GM12878 (cell line): ENCODE results near the gene FBXO7. TPM values are rescaled to one million over a fixed set of nuclear protein-coding genes. Genes with fewer than 3 reads are reported as not detected.

ENCODE experiments used
- ATAC-seq: fragments of 200-7000 bp; cut with Tn5 transposase; 3 replicates; pipeline ENCODE4 v1.9.1; 2020; ENCODE audit warnings: mild to moderate bottlenecking, moderate library complexity
- BruUV-seq: library from RNA; stranded (reverse); fragments of 400-500 nt; replicated peaks from 2 replicates; lab custom pipeline; 2021; lab: Mats Ljungman, UMichigan
- CTCF ChIA-PET: fragments of 300-600 bp; sonication (Branson Sonifier 250); formaldehyde crosslinking; extraction: SDS; loops from one replicate; lab custom pipeline; 2021; ENCODE audit warnings: inconsistent platforms; lab: Yijun Ruan, JAX
- POLR2A ChIA-PET: fragments of 350-600 bp; formaldehyde crosslinking; extraction: SDS; loops from one replicate; lab custom pipeline; 2021; ENCODE audit warnings: inconsistent platforms; lab: Charles Lee
- RAD21 ChIA-PET: fragments of 300-600 bp; sonication (Branson Sonifier 250); formaldehyde crosslinking; loops from one replicate; lab custom pipeline; 2023; ENCODE audit warnings: antibody characterized with exemption; ENCODE audit not compliant: unreplicated experiment; lab: Charles Lee
- SMC1A ChIA-PET: fragments of 300-600 bp; sonication (Branson Sonifier 250); formaldehyde crosslinking; loops from one replicate; lab custom pipeline; 2023; ENCODE audit not compliant: unreplicated experiment, uncharacterized antibody; lab: Charles Lee
- DNase-seq: peaks from one replicate; pipeline ENCODE4 v3.0.0-alpha.2; 2011; ENCODE audit warnings: low read depth, low spot score
- FAIRE-seq: peaks from 3 replicates; lab custom pipeline; 2011; peaks lifted over from hg19 to GRCh38; lab: Jason Lieb, UNC
- H2AFZ ChIP-seq: 2 replicates; pipeline ENCODE4 v1.6.0; 2011; ENCODE audit warnings: low read depth, low read length, control low read depth; ENCODE audit not compliant: control insufficient read depth
- H3K27ac ChIP-seq: 2 replicates; pipeline ENCODE4 v1.5.1; 2011; ENCODE audit warnings: control low read depth; ENCODE audit not compliant: control insufficient read depth, insufficient read depth
- H3K27me3 ChIP-seq, 2 experiments: replicated peaks in 1 of 2; 2 replicates each; pipeline versions ENCODE4 v1.6.0 to v1.6.1; 2011; ENCODE audit warnings: low read length in 1 of 2; ENCODE audit not compliant: control insufficient read depth in 2 of 2, insufficient read depth in 2 of 2
- H3K36me3 ChIP-seq, 2 experiments: 2 replicates each; pipeline ENCODE4 v1.5.1; 2011; ENCODE audit warnings: low read length in 1 of 2; ENCODE audit not compliant: control insufficient read depth in 2 of 2, insufficient read depth in 2 of 2
- H3K4me1 ChIP-seq: 2 replicates; pipeline ENCODE4 v1.6.1; 2011; ENCODE audit warnings: mild to moderate bottlenecking, low read length, moderate library complexity, mixed read lengths; ENCODE audit not compliant: control insufficient read depth, insufficient read depth
- H3K4me2 ChIP-seq: 2 replicates; pipeline ENCODE4 v1.6.0; 2011; ENCODE audit warnings: control low read depth; ENCODE audit not compliant: control insufficient read depth, insufficient read depth
- H3K4me3 ChIP-seq: fragments of 200-600 bp; sonication (generic); 2 replicates; pipeline ENCODE4 v1.5.1; 2016
- H3K79me2 ChIP-seq: 2 replicates; pipeline ENCODE4 v1.6.0; 2011; ENCODE audit warnings: low read length; ENCODE audit not compliant: control insufficient read depth, insufficient read depth
- H3K9ac ChIP-seq: 2 replicates; pipeline ENCODE4 v1.8.0; 2011; ENCODE audit warnings: low read length, control low read depth, mixed read lengths; ENCODE audit not compliant: control insufficient read depth, insufficient read depth
- H3K9me3 ChIP-seq: replicated peaks from 3 replicates; pipeline ENCODE4 v1.5.1; 2011; ENCODE audit warnings: mild to moderate bottlenecking, low read length; ENCODE audit not compliant: control insufficient read depth, insufficient read depth
- H4K20me1 ChIP-seq: 2 replicates; pipeline ENCODE4 v1.6.0; 2011; ENCODE audit not compliant: control insufficient read depth, insufficient read depth
- CEBPB ChIP-seq, 2 experiments: fragments of 150-350 bp in 1 of 2; IDR thresholded peaks; 2 replicates each; pipeline ENCODE4 v1.6.1; 2012 to 2014; ENCODE audit warnings: low read depth in 2 of 2, low read length in 2 of 2, borderline replicate concordance in 1 of 2, inconsistent platforms in 1 of 2
- MEF2A ChIP-seq: IDR thresholded peaks from 2 replicates; pipeline ENCODE4 v1.6.1; 2011; ENCODE audit warnings: low read depth, mild to moderate bottlenecking, low read length, moderate library complexity; ENCODE audit not compliant: insufficient read depth
- MXI1 ChIP-seq: fragments of 150-350 bp; IDR thresholded peaks from 2 replicates; pipeline ENCODE4 v1.6.1; 2011; ENCODE audit warnings: low read depth, mild to moderate bottlenecking, inconsistent platforms, low read length, improper control_type of control experiment
- NFXL1 ChIP-seq: fragments of 450-650 bp; IDR thresholded peaks from 2 replicates; pipeline ENCODE4 v1.6.1; 2017; ENCODE audit warnings: antibody characterized with exemption, mild to moderate bottlenecking, borderline replicate concordance
- POU2F2 ChIP-seq: IDR thresholded peaks from 3 replicates; pipeline ENCODE4 v1.6.1; 2011; ENCODE audit warnings: low read depth, mild to moderate bottlenecking, low read length, borderline replicate concordance
- RAD21 ChIP-seq: IDR thresholded peaks from 2 replicates; pipeline ENCODE4 v1.6.1; 2011; ENCODE audit warnings: mild to moderate bottlenecking, low read depth, low read length, moderate library complexity; ENCODE audit not compliant: insufficient read depth
- SMARCA5 ChIP-seq: fragments of 450-650 bp; IDR thresholded peaks from 2 replicates; pipeline ENCODE4 v1.6.1; 2017; ENCODE audit warnings: mild to moderate bottlenecking
- STAT1 ChIP-seq: fragments of 450-650 bp; conservative IDR thresholded peaks from 2 replicates; pipeline ENCODE4 v1.6.1; 2014; ENCODE audit warnings: antibody characterized with exemption, mild to moderate bottlenecking
- TARDBP ChIP-seq: IDR thresholded peaks from 2 replicates; pipeline ENCODE4 v1.6.1; 2016; ENCODE audit warnings: borderline replicate concordance
- WGBS: methylation state at CpG from one replicate; pipeline ENCODE4 v1.1.6; 2016; ENCODE audit warnings: low lambda C conversion rate; ENCODE audit not compliant: insufficient replicate concordance, insufficient coverage; ENCODE audit errors: missing lambda C conversion rate; 5-methylcytosine and 5-hydroxymethylcytosine counted together
- in situ Hi-C: fragments of 300-500 bp; cut with MboI; formaldehyde crosslinking; loops from 9 replicates; pipeline ENCODE4 v1.14.3; 2018; ENCODE audit warnings: mixed read lengths
- intact Hi-C: fragments of 100-400 bp; cut with micrococcal nuclease; formaldehyde crosslinking; loops from one replicate; pipeline ENCODE4 v1.14.2; 2022; ENCODE audit not compliant: unreplicated experiment
- polyA plus RNA-seq, 11 experiments: library from polyadenylated mRNA; depleted of rRNA in 4 of 11; unstranded in 6 of 11; stranded (reverse) in 5 of 11; fragments of >200 nt; fragmentation: Nextera tagmentation in 4 of 11; fragmentation: Illumina TruSeq in 1 of 11; extraction: Ambion mirVana in 4 of 11; extraction: Trizol in 1 of 11; gene quantifications; 1 replicate in 1 of 11; 2 replicates in 10 of 11; pipeline versions ENCODE4 v1.2.1 to v1.2.3, GENCODE V29; 2011 to 2016; ENCODE audit warnings: inconsistent platforms in 2 of 11, missing spikeins in 2 of 11, low read depth in 1 of 11
- total RNA-seq, 4 experiments: library from RNA; depleted of rRNA in 3 of 4; stranded (reverse); fragments of >200 nt in 3 of 4; fragmentation: Illumina TruSeq in 1 of 4; extraction: Trizol in 1 of 4; gene quantifications; 2 replicates each; pipeline versions ENCODE4 v1.2.1 to v1.2.3, GENCODE V29; 2013 to 2021
- TF ChIP-seq, protein P1 (sequence below): IDR thresholded peaks from 2 replicates; pipeline ENCODE4 v1.6.1; 2011; ENCODE audit warnings: borderline replicate concordance, low read depth, mild to moderate bottlenecking, moderate library complexity, mixed read lengths, low read length; ENCODE audit not compliant: insufficient read depth; ENCODE audit errors: extremely low read length
- TF ChIP-seq, protein P2 (sequence below): fragments of 150-350 bp; IDR thresholded peaks from 2 replicates; pipeline ENCODE4 v1.6.1; 2016; ENCODE audit warnings: low read depth, low read length

Gene FBXO7
- total and polyA plus RNA-seq, 10 of the 15 experiments (the other 5 are each of a cell fraction or from before 2014, with no cell fraction given): 37.3 to 192 (median 110) TPM

DNA sequence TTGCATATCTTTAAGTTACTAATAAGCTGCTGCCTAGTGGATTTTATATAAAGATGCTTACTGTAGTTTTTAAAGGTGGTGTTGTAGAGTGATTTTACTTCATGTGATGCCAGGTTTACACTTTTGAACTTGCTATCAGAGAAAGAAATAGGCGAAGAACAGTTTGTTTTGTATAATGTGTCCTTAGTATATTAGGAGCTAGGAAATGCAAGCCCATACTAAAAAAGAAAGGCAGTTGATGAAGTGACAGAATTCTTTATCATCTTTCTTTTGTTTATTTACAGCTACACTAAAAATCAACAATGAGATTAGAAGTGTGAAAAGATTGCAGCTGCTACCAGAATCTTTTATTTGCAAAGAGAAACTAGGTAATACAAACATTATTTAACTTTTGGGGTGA lies 12.8 kb downstream of the FBXO7 start:
- no peak for DNase-seq
- H2AFZ ChIP-seq: no peak overlapping the region
- peaks cover 9% of the 10 kb centered on the region; the same call in 1 of the 2 replicates for H3K4me1 ChIP-seq
- RAD21 ChIA-PET: no interaction called here
- no peaks in the 10 kb centered on the region for H4K20me1 ChIP-seq
- 94% methylated on average over 1 of the region's 1 CpG for WGBS
- no peak overlapping the region for H3K4me2 ChIP-seq
- peaks cover 12 to 27% of the 10 kb centered on the region in 2 experiments for H3K36me3 ChIP-seq
- no peak for TF ChIP-seq TARDBP
- TF ChIP-seq, protein P1, sequence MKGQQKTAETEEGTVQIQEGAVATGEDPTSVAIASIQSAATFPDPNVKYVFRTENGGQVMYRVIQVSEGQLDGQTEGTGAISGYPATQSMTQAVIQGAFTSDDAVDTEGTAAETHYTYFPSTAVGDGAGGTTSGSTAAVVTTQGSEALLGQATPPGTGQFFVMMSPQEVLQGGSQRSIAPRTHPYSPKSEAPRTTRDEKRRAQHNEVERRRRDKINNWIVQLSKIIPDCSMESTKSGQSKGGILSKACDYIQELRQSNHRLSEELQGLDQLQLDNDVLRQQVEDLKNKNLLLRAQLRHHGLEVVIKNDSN: no peak
- TF ChIP-seq POU2F2: no peak
- TF ChIP-seq, protein P2, sequence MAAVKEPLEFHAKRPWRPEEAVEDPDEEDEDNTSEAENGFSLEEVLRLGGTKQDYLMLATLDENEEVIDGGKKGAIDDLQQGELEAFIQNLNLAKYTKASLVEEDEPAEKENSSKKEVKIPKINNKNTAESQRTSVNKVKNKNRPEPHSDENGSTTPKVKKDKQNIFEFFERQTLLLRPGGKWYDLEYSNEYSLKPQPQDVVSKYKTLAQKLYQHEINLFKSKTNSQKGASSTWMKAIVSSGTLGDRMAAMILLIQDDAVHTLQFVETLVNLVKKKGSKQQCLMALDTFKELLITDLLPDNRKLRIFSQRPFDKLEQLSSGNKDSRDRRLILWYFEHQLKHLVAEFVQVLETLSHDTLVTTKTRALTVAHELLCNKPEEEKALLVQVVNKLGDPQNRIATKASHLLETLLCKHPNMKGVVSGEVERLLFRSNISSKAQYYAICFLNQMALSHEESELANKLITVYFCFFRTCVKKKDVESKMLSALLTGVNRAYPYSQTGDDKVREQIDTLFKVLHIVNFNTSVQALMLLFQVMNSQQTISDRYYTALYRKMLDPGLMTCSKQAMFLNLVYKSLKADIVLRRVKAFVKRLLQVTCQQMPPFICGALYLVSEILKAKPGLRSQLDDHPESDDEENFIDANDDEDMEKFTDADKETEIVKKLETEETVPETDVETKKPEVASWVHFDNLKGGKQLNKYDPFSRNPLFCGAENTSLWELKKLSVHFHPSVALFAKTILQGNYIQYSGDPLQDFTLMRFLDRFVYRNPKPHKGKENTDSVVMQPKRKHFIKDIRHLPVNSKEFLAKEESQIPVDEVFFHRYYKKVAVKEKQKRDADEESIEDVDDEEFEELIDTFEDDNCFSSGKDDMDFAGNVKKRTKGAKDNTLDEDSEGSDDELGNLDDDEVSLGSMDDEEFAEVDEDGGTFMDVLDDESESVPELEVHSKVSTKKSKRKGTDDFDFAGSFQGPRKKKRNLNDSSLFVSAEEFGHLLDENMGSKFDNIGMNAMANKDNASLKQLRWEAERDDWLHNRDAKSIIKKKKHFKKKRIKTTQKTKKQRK: no peak
- TF ChIP-seq NFXL1: no peak
- no peak for TF ChIP-seq STAT1
- no peak for TF ChIP-seq SMARCA5
- TF ChIP-seq CEBPB (IDR thresholded peaks at IDR 0.05; ENCODE audit: borderline replicate concordance in 1 of 2, low read depth in 2 of 2, low read length in 2 of 2): no peak
- TF ChIP-seq MXI1: no peak
- no peak for TF ChIP-seq MEF2A
- TF ChIP-seq RAD21: no peak
- no TSS peak for BruUV-seq
- ATAC-seq: no peak
- in situ Hi-C loops (no loop called here), intact Hi-C loops (no loop called here)
- CTCF ChIA-PET: no interaction called here
- no peak overlapping the region for H3K27ac ChIP-seq
- no peak overlapping the region for H3K4me3 ChIP-seq
- POLR2A ChIA-PET: no interaction called here
- no peaks in the 10 kb centered on the region for H3K9me3 ChIP-seq
- SMC1A ChIA-PET: no interaction called here
- no peak for FAIRE-seq
- H3K9ac ChIP-seq: no peak overlapping the region
- peaks cover 11% of the 10 kb centered on the region for H3K79me2 ChIP-seq
- no peaks in the 10 kb centered on the region for H3K27me3 ChIP-seq
